Stomach (tissue), 4 donors: ENCODE data around the gene CD200.

ENCODE experiments used
- EP300 ChIP-seq: sonication (generic); formaldehyde crosslinking; IDR thresholded peaks from one replicate; pipeline ENCODE4 v1.6.1; 2017; ENCODE audit warnings: antibody characterized with exemption
- POLR2A ChIP-seq, 4 donors: fragments of 450-650 bp; IDR thresholded peaks; one replicate each; pipeline ENCODE4 v1.6.1; 2016; ENCODE audit warnings: antibody characterized with exemption in 4 of 4, control low read depth in 2 of 4, mild to moderate bottlenecking in 1 of 4, moderate library complexity in 1 of 4
- POLR2AphosphoS5 ChIP-seq, 3 donors: sonication (generic); formaldehyde crosslinking; IDR thresholded peaks; one replicate each; pipeline ENCODE4 v1.6.1; 2016; ENCODE audit warnings: antibody characterized with exemption in 3 of 3
- TF ChIP-seq, protein P1 (sequence below), 7 experiments: fragments of 450-650 bp in 4 of 7; fragments of 200-600 bp in 3 of 7; sonication (generic) in 3 of 7; IDR thresholded peaks; one replicate each; pipeline ENCODE4 v1.5.1; 2016 to 2019; ENCODE audit warnings: antibody characterized with exemption in 7 of 7, control low read depth in 2 of 7, mild to moderate bottlenecking in 1 of 7

DNA sequence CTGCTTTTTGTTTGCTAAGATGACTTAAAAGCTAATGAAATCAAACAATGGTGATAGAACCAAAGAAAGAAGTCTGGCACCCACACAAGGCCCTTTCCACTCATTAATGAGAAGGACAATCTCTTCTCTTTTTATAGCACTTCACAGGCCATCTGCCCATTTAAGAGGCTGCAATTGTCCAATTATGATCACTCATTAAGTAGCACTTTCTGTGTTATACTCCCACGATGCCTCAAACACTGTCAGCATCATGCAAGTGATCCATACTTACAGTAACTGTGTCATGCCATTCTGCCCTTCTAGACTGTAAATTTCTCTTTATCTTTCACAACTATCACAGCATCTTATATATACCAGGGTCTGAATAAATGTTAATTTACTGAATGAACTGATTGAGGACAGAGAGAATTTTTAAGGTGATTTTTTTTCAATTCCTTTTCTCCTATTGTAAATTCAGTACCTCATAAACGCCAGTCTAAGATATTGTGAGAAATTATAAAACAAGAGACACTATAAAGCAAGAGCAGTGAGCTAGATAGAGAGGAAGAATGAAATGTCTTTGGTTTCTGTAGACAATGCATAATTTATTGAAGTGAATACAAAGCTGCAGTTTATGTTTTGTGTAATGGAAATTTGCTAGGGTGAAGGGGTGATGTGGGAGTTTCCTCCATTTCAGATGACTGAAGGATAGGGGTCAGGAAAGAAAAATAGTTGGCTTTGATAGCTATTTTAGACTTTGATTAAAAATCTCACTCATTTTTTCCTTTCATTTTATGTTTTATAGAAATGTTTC lies 17.3 kb downstream of the CD200 start:
- TF ChIP-seq, protein P1, sequence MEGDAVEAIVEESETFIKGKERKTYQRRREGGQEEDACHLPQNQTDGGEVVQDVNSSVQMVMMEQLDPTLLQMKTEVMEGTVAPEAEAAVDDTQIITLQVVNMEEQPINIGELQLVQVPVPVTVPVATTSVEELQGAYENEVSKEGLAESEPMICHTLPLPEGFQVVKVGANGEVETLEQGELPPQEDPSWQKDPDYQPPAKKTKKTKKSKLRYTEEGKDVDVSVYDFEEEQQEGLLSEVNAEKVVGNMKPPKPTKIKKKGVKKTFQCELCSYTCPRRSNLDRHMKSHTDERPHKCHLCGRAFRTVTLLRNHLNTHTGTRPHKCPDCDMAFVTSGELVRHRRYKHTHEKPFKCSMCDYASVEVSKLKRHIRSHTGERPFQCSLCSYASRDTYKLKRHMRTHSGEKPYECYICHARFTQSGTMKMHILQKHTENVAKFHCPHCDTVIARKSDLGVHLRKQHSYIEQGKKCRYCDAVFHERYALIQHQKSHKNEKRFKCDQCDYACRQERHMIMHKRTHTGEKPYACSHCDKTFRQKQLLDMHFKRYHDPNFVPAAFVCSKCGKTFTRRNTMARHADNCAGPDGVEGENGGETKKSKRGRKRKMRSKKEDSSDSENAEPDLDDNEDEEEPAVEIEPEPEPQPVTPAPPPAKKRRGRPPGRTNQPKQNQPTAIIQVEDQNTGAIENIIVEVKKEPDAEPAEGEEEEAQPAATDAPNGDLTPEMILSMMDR (IDR thresholded peaks at IDR 0.05): no peak
- no peak for TF ChIP-seq POLR2A (IDR thresholded peaks at IDR 0.05)
- no peak for TF ChIP-seq EP300
- no peak for TF ChIP-seq POLR2AphosphoS5 (IDR thresholded peaks at IDR 0.05)
